Measurements from ENCODE around the gene FARSA.
"Not testable (repeated sequence)": the region's sequence is repeated elsewhere in the genome, so short reads cannot be mapped to it uniquely, and the experiment has no call there.

Gene FARSA

GRCh38 chr19:12937093-12937926 lies 3.8 kb upstream of the FARSA start:
- no peak for DNase-seq

- no peak for DNase-seq
Measured at GRCh38 chr19:12936582-12936981, 3.1 kb upstream of the FARSA start.

GRCh38 chr19:12935071-12935470 lies 1.6 kb upstream of the FARSA start:
- DNase-seq = no peak

- no peak for DNase-seq
Measured at GRCh38 chr19:12932392-12933286, 872 bp downstream of the FARSA start.

- DNase-seq = no peak
Measured at GRCh38 chr19:12930002-12930645, 3.4 kb downstream of the FARSA start.

GRCh38 chr19:12924621-12925310 lies 8.7 kb downstream of the FARSA start:
- DNase-seq = no peak

- no peak for DNase-seq
Measured at GRCh38 chr19:12922959-12923358, 10.6 kb downstream of the FARSA start.

- no peak for DNase-seq
Measured at GRCh38 chr19:12921047-12921446, 12.5 kb downstream of the FARSA start.

GRCh38 chr19:12918253-12918652 lies 15.3 kb downstream of the FARSA start:
- no peak for DNase-seq

- DNase-seq = not testable (repeated sequence)
Measured at GRCh38 chr19:12915860-12916259, 17.7 kb downstream of the FARSA start.

GRCh38 chr19:12913851-12914690 lies 19.4 kb downstream of the FARSA start:
- DNase-seq = peak; percentile 44

- DNase-seq = no peak
Measured at GRCh38 chr19:12913011-12913561, 20.4 kb downstream of the FARSA start.

- no peak for DNase-seq
Measured at GRCh38 chr19:12912571-12912970, 20.9 kb downstream of the FARSA start.

- DNase-seq = no peak
Measured at GRCh38 chr19:12907166-12907565, 26.3 kb downstream of the FARSA start.

- DNase-seq = no peak
Measured at GRCh38 chr19:12899891-12900518, 33.5 kb downstream of the FARSA start.

GRCh38 chr19:12896460-12896859 lies 37.1 kb downstream of the FARSA start:
- DNase-seq = no peak

- DNase-seq = no peak
Measured at GRCh38 chr19:12893582-12893981, 39.9 kb downstream of the FARSA start.

- DNase-seq = no peak
Measured at GRCh38 chr19:12891553-12892021, 41.9 kb downstream of the FARSA start.

GRCh38 chr19:12890787-12891552 lies 42.5 kb downstream of the FARSA start, which contains the start of gene GCDH:
Gene GCDH, plus strand, starts transcription at chr19:12891160. Its CDS starts 145 bp downstream, at chr19:12891305.
- peak; percentile 95 for DNase-seq

GRCh38 chr19:12890299-12890786 lies 43.2 kb downstream of the FARSA start:
- DNase-seq = not testable (repeated sequence)
